Liver (tissue), 3 donors: ENCODE results near the gene PLTP.

Source experiments
- EGR1 ChIP-seq, 2 donors: IDR thresholded peaks; 2 replicates each; pipeline ENCODE4 v1.6.1; 2016 to 2018; ENCODE audit warnings: antibody characterized with exemption in 2 of 2, low read depth in 2 of 2
- FOXA2 ChIP-seq: IDR thresholded peaks from 2 replicates; pipeline ENCODE4 v1.6.1; 2016; ENCODE audit warnings: antibody characterized with exemption
- JUND ChIP-seq, 2 donors: IDR thresholded peaks; 2 replicates each; pipeline ENCODE4 v1.6.1; 2016; ENCODE audit warnings: antibody characterized with exemption in 2 of 2
- RAD21 ChIP-seq, 2 donors: IDR thresholded peaks; 2 replicates each; pipeline ENCODE4 v1.6.1; 2016; ENCODE audit warnings: antibody characterized with exemption in 2 of 2, mild to moderate bottlenecking in 2 of 2
- SP1 ChIP-seq: IDR thresholded peaks from 2 replicates; pipeline ENCODE4 v1.6.1; 2018; ENCODE audit warnings: antibody characterized with exemption, mild to moderate bottlenecking
- TAF1 ChIP-seq: conservative IDR thresholded peaks from 2 replicates; pipeline ENCODE4 v1.6.1; 2016; ENCODE audit warnings: antibody characterized with exemption, mild to moderate bottlenecking
- YY1 ChIP-seq: IDR thresholded peaks from 2 replicates; pipeline ENCODE4 v1.6.1; 2016; ENCODE audit warnings: antibody characterized with exemption, mild to moderate bottlenecking
- TF ChIP-seq, protein P1 (sequence below): fragments of 150-350 bp; IDR thresholded peaks from 2 replicates; pipeline ENCODE4 v1.5.1; 2017; ENCODE audit warnings: improper control_type of control experiment, low read depth, low read length; ENCODE audit not compliant: missing input control
- TF ChIP-seq, protein P2 (sequence below): IDR thresholded peaks from 2 replicates; pipeline ENCODE4 v1.6.1; 2016; ENCODE audit warnings: antibody characterized with exemption, mild to moderate bottlenecking
- TF ChIP-seq, protein P3 (sequence below): IDR thresholded peaks from 2 replicates; pipeline ENCODE4 v1.6.1; 2016; ENCODE audit warnings: antibody characterized with exemption
- TF ChIP-seq, protein P4 (sequence below): IDR thresholded peaks from 2 replicates; pipeline ENCODE4 v1.6.1; 2016; ENCODE audit warnings: antibody characterized with exemption
- donor health status: healthy.
- donor health status: healthy.

DNA sequence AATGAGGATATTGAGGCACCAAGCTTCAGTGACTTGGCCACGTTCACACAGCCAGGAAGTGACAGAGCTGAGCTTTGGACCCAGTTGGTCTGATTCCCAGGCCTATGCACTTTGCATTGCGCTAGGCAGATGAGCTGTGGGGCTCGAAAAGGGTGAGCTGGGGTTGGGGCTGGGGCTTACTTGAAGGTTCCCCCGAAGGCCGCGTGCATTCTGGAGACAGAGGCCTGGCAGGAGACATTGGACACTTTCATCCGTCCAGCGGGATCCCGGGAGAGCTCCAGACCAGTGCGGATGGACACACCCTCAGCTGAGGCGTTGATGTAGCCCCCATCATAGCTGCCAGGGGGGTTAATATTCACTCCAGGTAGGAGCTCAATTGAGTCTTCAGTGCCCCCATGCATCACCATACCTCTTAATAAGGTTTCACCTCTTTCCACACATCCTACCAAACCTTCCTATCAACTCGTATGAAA is 2.6 kb downstream of the PLTP start:
- TF ChIP-seq, protein P1, sequence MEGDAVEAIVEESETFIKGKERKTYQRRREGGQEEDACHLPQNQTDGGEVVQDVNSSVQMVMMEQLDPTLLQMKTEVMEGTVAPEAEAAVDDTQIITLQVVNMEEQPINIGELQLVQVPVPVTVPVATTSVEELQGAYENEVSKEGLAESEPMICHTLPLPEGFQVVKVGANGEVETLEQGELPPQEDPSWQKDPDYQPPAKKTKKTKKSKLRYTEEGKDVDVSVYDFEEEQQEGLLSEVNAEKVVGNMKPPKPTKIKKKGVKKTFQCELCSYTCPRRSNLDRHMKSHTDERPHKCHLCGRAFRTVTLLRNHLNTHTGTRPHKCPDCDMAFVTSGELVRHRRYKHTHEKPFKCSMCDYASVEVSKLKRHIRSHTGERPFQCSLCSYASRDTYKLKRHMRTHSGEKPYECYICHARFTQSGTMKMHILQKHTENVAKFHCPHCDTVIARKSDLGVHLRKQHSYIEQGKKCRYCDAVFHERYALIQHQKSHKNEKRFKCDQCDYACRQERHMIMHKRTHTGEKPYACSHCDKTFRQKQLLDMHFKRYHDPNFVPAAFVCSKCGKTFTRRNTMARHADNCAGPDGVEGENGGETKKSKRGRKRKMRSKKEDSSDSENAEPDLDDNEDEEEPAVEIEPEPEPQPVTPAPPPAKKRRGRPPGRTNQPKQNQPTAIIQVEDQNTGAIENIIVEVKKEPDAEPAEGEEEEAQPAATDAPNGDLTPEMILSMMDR, result no peak
- TF ChIP-seq JUND (IDR thresholded peaks at IDR 0.05), result no peak
- no peak for TF ChIP-seq YY1
- TF ChIP-seq RAD21 (IDR thresholded peaks at IDR 0.05), result no peak
- TF ChIP-seq, protein P2, sequence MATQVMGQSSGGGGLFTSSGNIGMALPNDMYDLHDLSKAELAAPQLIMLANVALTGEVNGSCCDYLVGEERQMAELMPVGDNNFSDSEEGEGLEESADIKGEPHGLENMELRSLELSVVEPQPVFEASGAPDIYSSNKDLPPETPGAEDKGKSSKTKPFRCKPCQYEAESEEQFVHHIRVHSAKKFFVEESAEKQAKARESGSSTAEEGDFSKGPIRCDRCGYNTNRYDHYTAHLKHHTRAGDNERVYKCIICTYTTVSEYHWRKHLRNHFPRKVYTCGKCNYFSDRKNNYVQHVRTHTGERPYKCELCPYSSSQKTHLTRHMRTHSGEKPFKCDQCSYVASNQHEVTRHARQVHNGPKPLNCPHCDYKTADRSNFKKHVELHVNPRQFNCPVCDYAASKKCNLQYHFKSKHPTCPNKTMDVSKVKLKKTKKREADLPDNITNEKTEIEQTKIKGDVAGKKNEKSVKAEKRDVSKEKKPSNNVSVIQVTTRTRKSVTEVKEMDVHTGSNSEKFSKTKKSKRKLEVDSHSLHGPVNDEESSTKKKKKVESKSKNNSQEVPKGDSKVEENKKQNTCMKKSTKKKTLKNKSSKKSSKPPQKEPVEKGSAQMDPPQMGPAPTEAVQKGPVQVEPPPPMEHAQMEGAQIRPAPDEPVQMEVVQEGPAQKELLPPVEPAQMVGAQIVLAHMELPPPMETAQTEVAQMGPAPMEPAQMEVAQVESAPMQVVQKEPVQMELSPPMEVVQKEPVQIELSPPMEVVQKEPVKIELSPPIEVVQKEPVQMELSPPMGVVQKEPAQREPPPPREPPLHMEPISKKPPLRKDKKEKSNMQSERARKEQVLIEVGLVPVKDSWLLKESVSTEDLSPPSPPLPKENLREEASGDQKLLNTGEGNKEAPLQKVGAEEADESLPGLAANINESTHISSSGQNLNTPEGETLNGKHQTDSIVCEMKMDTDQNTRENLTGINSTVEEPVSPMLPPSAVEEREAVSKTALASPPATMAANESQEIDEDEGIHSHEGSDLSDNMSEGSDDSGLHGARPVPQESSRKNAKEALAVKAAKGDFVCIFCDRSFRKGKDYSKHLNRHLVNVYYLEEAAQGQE, result no peak
- TF ChIP-seq, protein P3, sequence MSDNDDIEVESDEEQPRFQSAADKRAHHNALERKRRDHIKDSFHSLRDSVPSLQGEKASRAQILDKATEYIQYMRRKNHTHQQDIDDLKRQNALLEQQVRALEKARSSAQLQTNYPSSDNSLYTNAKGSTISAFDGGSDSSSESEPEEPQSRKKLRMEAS, result no peak
- TF ChIP-seq TAF1, result no peak
- TF ChIP-seq, protein P4, sequence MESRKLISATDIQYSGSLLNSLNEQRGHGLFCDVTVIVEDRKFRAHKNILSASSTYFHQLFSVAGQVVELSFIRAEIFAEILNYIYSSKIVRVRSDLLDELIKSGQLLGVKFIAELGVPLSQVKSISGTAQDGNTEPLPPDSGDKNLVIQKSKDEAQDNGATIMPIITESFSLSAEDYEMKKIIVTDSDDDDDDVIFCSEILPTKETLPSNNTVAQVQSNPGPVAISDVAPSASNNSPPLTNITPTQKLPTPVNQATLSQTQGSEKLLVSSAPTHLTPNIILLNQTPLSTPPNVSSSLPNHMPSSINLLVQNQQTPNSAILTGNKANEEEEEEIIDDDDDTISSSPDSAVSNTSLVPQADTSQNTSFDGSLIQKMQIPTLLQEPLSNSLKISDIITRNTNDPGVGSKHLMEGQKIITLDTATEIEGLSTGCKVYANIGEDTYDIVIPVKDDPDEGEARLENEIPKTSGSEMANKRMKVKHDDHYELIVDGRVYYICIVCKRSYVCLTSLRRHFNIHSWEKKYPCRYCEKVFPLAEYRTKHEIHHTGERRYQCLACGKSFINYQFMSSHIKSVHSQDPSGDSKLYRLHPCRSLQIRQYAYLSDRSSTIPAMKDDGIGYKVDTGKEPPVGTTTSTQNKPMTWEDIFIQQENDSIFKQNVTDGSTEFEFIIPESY, result no peak
- no peak for TF ChIP-seq SP1
- TF ChIP-seq FOXA2, result no peak
- TF ChIP-seq EGR1 (IDR thresholded peaks at IDR 0.05; ENCODE audit: low read depth in 2 of 2), result no peak
